Parathyroid adenoma (tissue), 2 donors: ENCODE data around the gene ANLN.

ENCODE experiments used
- H2AFZ ChIP-seq: fragments of 300-600 bp; sonication (generic); one replicate; pipeline ENCODE4 v1.7.0; 2017; ENCODE audit warnings: antibody characterized with exemption, mild to moderate bottlenecking
- H3K27ac ChIP-seq: fragments of 300-600 bp; sonication (generic); one replicate; pipeline ENCODE4 v1.7.0; 2017
- H3K27me3 ChIP-seq: fragments of 300-600 bp; sonication (generic); one replicate; pipeline ENCODE4 v1.7.0; 2017; ENCODE audit warnings: low read length; ENCODE audit not compliant: control insufficient read depth, insufficient read depth
- H3K36me3 ChIP-seq: fragments of 300-600 bp; sonication (generic); one replicate; pipeline ENCODE4 v1.7.0; 2017; ENCODE audit warnings: low read length; ENCODE audit not compliant: control insufficient read depth, insufficient read depth
- H3K4me1 ChIP-seq: fragments of 300-600 bp; sonication (generic); one replicate; pipeline ENCODE4 v1.7.0; 2017; ENCODE audit warnings: control low read depth
- H3K4me2 ChIP-seq: fragments of 300-600 bp; sonication (generic); one replicate; pipeline ENCODE4 v1.7.0; 2017; ENCODE audit warnings: low read length
- H3K4me3 ChIP-seq: fragments of 300-600 bp; sonication (generic); one replicate; pipeline ENCODE4 v1.7.0; 2017; ENCODE audit warnings: low read depth, low read length
- H3K79me2 ChIP-seq: fragments of 300-600 bp; sonication (generic); one replicate; pipeline ENCODE4 v1.7.0; 2017; ENCODE audit warnings: control low read depth
- H3K9ac ChIP-seq: fragments of 300-600 bp; sonication (generic); one replicate; pipeline ENCODE4 v1.7.0; 2017; ENCODE audit warnings: mild to moderate bottlenecking
- H3K9me3 ChIP-seq: fragments of 300-600 bp; sonication (generic); one replicate; pipeline ENCODE4 v1.7.0; 2017; ENCODE audit warnings: low read length; ENCODE audit not compliant: control insufficient read depth
- CTCF ChIP-seq: fragments of 300-600 bp; sonication (generic); IDR thresholded peaks from one replicate; pipeline ENCODE4 v1.7.0; 2017; ENCODE audit warnings: antibody characterized with exemption, mild to moderate bottlenecking
- donor health status: primary hyperparathyroidism.

Gene ANLN

GRCh38 chr7:36389371-36390198, at the start of gene ANLN:
Gene ANLN (plus strand): TSS chr7:36389862. CDS start chr7:36390027, 165 bp downstream.
- Histone ChIP-seq H2AFZ (peak within 1 kb of the TSS; percentile 94), H3K36me3 (no peaks in the 10 kb centered on the region), H3K27ac (peak within 1 kb of the TSS; percentile 71), H3K4me1 (no peaks in the 10 kb centered on the region), H3K4me3 (peak within 1 kb of the TSS; percentile 61), H3K4me2 (peak within 1 kb of the TSS; percentile 83), H3K27me3 (no peaks in the 10 kb centered on the region), H3K9me3 (no peaks in the 10 kb centered on the region), H3K79me2 (no peaks in the 10 kb centered on the region), H3K9ac (no peak within 1 kb of the TSS)
- no peak for TF ChIP-seq CTCF

DNA sequence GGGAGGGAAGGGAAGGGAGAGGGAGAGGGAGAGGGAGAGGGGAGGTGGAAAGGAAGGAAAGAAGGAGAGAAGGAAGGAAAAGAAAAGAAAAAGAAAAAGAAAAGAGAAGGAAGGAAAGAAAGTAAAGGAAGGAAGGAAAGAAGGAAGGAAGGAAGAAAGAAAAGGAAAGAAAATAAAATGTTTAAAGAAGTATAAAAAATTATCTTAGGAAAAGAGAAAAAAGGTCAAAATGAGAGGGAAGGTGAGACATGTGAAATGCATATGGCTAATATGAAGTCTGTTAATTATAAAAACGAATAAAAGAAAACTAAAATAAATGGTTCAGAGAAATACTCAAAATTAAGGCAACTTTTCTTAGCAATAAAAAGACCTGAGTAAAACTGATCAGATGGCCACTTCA, 46.1 kb upstream of the ANLN start:
- TF ChIP-seq CTCF: no peak
- Histone ChIP-seq H2AFZ (no peak overlapping the region), H3K79me2 (no peaks in the 10 kb centered on the region), H3K36me3 (no peaks in the 10 kb centered on the region), H3K27me3 (no peaks in the 10 kb centered on the region), H3K4me3 (no peak overlapping the region), H3K4me1 (peaks cover 3% of the 10 kb centered on the region), H3K4me2 (no peak overlapping the region), H3K27ac (no peak overlapping the region), H3K9me3 (no peaks in the 10 kb centered on the region), H3K9ac (no peak overlapping the region)

- TF ChIP-seq CTCF: no peak
- H2AFZ ChIP-seq: no peak overlapping the region
- H3K79me2 ChIP-seq: no peaks in the 10 kb centered on the region
- H3K27me3 ChIP-seq: no peaks in the 10 kb centered on the region
- no peak overlapping the region for H3K27ac ChIP-seq
- H3K9me3 ChIP-seq: no peaks in the 10 kb centered on the region
- no peak overlapping the region for H3K4me3 ChIP-seq
- no peaks in the 10 kb centered on the region for H3K36me3 ChIP-seq
- no peak overlapping the region for H3K4me2 ChIP-seq
- peaks cover 9% of the 10 kb centered on the region for H3K4me1 ChIP-seq
- H3K9ac ChIP-seq: no peak overlapping the region
Measured at GRCh38 chr7:36344622-36345021, 45.0 kb upstream of the ANLN start.

- Histone ChIP-seq H3K36me3 (no peaks in the 10 kb centered on the region), H3K4me1 (peaks cover 9% of the 10 kb centered on the region), H3K9me3 (no peaks in the 10 kb centered on the region), H3K4me2 (no peak overlapping the region), H3K79me2 (no peaks in the 10 kb centered on the region), H2AFZ (no peak overlapping the region), H3K27me3 (no peaks in the 10 kb centered on the region), H3K9ac (no peak overlapping the region), H3K27ac (no peak overlapping the region), H3K4me3 (no peak overlapping the region)
- TF ChIP-seq CTCF: no peak
Measured at GRCh38 chr7:36346260-36346831, 43.3 kb upstream of the ANLN start.
